ENCODE measurements around the gene DIO3.
"Not testable (repeated sequence)": the region's sequence is repeated elsewhere in the genome, so short reads cannot be mapped to it uniquely, and the experiment has no call there.

Gene DIO3

DNA sequence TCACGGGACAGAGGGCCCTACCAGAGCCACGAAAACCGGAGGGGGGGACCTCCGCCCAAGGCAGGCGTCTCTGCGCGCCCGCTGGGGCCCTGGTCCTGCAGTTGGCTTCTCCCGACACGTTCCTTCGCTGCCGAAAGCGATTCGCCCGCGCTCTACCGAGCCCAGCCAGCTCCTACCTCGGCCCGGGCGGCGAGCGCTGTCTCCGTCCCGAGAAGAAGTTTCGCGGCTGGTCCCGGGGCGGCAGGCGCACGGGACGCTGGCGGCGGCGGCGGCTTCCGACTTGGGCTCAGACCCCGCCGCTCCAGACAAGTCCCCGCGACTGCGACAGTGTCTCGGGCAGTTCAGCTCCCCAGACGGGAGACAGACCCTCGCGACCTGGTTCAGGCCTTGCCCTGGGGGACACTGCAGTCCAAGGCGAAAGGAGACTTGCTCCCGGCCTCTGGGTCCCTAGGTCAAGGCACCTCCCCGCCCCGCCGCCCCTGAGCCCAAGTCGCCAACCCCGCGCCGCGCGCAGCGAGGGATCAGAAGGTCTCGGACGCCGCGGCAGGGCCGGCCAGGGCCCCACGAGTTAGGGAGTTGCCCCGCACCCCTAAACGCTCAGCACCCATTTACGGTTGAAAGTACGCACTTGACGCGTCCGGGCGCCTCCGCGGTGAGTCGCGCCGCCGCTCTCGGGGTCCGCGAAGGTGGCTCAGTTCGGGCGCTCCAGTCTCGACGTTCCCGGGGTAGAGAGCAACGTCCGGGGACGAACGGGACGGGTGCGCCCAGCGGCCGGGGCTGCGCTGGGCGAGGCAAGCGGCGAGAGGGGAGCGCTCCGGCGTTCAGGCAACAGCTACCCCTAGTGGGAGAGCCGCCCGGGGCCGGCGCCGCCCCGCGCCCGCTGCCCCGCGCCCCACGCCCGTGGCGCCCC lies 1.4 kb upstream of the DIO3 start:
- no peak for DNase-seq

GRCh38 chr14:101560534-101561113 lies 671 bp upstream of the DIO3 start:
- no peak for DNase-seq

DNA sequence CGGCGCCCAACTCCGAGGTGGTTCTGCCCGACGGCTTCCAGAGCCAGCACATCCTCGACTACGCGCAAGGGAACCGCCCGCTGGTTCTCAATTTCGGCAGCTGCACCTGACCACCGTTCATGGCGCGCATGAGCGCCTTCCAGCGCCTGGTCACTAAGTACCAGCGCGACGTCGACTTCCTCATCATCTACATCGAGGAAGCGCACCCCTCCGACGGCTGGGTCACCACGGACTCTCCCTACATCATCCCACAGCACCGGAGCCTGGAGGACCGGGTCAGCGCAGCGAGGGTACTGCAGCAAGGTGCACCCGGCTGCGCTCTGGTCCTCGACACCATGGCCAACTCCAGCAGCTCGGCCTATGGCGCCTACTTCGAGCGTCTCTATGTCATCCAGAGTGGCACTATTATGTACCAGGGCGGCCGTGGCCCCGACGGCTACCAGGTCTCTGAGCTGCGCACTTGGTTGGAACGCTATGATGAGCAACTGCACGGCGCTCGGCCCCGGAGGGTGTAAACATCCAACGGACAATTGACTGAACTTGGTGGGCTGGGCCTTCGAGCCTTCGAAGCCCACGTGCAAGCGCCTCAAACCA lies 699 bp downstream of the DIO3 start:
- DNase-seq, result no peak

DNA sequence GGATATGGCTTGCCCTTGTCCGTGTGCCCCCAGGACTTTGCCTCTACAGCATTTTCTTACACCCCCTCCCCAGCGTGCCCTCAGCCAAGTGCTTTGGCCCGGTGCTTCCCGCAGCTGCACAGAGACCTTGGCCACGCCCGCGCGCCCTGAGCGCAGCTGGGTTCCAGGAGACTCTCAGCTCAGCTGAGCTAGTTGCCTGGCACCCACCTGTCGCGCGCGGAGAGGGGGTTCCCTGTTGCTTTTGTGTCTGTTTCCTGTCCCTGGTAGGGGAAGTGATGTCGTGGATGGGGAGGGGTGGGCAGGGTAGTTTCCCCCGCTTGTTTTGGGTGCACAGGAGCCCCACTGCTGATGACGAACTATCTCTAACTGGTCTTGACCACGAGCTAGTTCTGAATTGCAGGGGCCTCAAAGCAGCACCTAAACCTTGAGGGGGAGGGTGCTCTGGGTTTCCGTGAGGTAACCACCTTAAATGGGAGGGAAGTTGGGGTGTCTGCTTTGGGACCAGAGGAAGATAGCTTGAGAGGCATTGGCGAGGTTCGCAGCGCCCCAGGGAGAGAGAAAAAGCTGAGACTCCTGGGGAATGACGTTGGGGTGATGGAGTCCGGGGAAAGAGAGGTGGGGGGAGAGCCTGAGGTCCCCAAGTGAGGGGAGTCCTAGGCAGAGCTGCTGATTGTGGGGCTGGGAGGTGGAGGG lies 1.5 kb downstream of the DIO3 start:
- no peak for DNase-seq

- no peak for DNase-seq
Observed at GRCh38 chr14:101563352-101563653, 2.0 kb downstream of the DIO3 start.

DNA sequence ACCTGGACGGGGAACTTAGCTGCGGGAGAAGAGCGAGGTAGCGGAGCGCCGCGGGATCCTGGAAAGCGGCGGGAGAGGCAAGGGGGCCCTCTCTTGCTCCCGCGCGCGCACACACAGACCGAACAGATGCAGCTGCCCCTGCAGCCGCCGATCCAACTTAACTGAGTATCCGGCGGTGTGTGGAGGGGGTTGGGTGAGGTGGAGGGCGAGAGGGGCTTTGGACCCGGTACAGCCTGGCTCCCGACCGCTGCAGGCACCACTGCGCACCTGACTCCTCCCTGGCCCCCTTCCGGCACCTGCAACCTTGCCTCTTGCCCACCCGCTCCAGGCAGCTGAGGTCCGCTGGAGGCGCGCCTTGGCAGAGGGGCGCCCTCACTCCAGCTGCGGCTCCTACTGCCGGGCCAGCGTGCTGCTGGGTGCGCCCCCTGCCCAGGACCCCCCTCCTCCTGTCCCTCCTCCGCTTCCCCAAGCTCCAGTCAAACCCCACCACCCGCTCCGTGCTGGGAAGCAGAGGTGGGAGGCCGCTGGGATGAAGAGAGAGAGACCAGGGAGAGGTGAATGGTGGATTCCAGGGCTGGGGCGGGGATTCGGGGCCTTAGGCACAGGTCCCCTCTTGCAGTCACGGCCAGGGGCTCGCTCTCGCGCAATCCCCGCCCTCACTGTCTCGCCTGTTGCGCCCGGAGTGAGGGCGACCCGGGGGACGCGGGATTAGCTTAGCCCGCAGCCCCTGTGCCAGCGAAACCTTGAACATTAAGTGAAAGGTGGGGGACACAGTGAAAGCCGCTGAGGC lies 2.6 kb downstream of the DIO3 start:
- no peak for DNase-seq

DNA sequence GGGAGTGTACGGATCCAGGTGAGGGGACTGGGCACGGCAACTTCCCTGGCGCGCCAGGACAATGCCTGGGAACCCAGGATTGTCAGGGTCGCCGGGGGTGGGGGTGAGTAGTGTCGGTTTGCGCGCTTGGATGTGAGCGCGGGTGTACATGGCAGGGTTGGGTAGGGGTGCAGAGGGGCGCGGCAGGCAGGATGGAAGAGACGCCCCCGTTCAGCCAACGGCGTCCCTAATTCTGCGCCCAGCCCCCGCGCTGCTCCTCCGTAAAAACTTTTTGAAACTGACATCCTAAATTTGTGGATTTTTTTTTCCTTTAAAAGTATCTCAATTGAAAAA lies 3.1 kb downstream of the DIO3 start:
- DNase-seq, result no peak

DNA sequence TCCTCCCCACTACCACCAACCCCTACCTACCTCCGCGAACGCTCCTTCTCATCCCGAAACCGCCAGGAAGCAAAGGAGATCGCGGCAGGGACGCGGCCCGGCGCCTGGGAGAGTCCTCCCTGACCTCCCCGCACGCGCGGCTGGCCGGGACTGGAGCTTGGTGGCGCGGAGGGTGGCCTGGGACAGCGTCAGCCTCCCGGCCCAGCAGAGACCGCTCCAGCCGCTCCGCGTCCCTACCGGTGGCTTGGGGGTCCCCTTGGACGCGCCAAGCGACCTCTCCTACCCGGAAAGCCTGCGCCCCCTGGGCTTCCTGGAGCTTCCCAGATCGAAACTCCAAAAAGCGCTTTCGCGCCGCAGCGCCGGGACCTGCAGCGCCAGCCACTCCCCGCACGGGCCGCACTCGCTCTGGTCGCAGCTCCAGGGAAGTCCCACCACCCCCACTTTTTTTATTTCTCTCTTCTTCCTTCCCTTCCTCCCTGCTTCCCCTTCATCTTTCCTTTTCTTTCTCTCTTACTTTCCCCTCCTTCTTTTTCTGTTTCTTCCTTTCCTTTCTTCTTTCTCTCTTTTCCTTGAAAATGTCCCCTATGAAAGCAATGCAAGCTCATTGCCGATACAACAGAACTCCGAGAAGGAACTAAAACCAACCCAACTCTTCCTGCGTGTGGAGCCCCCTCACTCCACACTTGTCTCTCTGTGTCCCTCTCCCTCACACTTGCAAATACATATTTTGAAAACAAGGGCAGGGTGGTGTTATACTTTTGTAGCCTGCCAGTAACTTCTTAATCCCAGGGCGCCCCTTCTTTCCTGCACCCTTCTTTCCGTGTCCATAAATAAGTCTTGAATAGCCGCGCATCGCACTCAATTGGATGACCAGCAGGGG lies 3.8 kb downstream of the DIO3 start:
- no peak for DNase-seq

DNA sequence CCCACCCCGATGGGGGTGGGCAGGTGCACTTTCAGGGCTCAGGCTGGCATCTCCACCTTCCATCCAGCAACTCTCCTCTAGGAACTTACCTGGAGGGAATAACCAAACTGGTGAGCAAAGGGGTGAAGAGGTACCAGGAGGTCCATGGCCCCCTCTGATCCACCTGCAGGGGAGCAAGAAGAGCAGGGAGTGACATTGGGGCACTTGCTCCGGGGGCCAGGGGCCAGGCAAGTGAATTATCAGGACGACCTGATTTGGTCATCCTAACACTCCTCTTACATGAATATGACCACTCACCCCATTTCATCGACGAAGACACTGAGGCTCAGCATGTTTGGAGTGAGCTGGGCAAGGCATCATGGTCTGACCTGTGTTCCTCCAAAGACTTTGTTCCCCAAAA lies 6.0 kb downstream of the DIO3 start:
- DNase-seq, result no peak

DNA sequence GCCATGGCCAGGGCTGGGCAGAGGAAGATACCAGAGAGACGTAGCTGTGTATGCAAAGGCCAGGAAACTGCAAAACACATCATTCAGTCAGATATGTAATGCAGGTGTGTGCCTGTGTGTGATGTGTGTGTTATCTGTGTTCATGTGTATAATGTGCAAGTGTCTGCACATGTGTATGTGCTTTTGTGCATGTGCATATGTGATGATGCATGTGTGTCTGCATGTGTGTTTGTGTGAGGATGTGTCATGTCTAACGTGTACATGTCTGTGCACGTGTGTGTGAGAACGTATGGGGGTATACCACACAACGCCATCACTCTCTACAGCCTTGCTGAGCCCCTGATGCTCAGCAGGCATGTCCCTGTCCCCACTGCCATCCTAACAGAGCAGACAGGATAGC lies 9.7 kb downstream of the DIO3 start:
- no peak for DNase-seq

- DNase-seq, result not testable (repeated sequence)
Observed at GRCh38 chr14:101572526-101572925, 11.2 kb downstream of the DIO3 start.

DNA sequence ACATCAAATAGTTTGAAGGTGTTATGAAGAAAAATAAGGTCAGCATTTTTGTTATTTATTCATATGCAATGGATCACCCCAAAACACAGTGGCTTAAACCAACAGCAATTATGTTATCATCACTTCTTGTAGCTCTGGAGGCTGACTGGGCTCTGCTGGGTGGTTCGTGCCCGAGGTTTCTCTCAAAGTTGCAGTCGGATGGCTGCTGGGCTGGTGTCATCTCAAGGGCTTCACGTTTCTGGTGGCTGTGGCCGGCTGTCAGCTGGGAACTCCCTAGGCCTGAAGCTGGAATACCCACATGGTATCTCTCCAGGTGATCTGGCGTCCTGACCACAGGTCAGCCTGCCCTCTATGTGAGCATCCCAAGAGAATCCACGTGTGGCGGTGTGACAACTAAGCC lies 12.0 kb downstream of the DIO3 start:
- no peak for DNase-seq

GRCh38 chr14:101575581-101575980 lies 14.3 kb downstream of the DIO3 start:
- DNase-seq, result no peak

DNA sequence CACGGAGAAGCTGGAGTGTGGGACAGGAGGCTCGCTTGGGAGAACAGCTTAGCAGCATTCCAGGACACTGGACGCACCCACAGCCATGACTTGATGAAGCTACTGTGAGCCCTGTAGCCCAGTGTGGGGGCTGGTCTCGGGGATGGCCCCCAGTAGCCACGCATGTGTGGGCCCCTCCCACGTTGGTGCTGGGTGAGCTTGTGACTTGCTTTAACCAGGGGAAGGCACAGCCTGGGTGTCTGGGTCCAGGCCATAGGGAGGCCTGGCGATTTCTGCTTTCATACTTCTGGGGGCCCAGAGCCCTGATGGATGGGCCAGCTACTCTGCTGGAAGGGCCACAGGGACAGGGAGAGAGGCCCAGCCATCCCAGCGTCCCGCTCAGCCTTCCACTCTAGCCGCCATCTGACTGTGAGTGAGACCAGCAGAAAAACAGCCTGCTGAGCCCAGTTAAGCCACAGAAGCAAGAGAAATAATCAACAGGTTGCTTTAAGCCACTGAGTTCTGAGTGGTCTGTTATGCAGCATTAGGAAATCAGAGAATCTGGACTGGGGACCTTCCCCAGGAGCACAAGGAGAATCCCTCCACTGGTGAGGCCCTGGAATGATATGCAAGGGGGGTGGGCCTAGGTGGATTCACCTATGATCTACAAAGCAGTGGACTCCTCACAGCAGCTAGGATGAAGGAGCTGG lies 16.1 kb downstream of the DIO3 start:
- DNase-seq, result no peak

DNA sequence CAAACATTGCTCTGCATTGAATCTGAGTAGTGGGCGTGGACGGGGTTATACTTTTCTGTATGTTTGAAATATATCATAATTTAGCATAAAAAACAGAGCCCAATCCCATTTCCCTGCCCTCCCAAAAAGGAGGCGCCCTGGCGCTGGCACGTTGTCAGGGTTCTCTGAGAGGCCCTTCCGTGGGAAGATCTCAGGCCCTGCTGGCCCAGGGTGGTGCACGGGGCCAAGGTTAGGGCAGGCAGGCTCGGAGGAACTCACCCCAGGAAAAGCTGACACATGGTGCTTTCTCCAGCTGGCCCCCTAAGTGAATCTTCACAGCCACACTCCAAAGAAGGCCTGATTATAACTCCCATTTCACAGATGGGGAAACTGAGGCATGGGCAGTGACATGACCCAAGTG lies 17.2 kb downstream of the DIO3 start:
- no peak for DNase-seq

GRCh38 chr14:101579372-101580080 lies 18.2 kb downstream of the DIO3 start:
- DNase-seq, result no peak

GRCh38 chr14:101581806-101582205 lies 20.5 kb downstream of the DIO3 start:
- DNase-seq, result no peak

DNA sequence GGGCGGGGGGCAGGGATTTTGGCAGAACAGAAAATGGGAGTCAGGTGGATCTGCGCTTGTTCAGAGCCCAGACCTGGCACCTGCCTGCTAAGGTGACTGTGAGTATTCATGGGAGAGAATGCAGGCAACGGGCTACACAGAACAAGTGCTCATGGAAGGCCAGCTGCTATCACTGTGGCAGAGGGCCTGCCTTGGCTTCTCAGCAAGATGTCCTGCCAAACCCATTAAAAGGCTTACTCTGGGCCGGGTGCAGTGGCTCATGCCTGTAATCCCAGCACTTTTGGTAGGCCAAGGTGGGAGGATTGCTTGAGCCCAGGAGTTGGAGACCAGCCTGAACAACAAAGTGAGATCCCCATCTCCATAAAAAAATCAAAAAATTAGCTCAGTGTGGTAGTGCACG lies 21.0 kb downstream of the DIO3 start:
- no peak for DNase-seq

DNA sequence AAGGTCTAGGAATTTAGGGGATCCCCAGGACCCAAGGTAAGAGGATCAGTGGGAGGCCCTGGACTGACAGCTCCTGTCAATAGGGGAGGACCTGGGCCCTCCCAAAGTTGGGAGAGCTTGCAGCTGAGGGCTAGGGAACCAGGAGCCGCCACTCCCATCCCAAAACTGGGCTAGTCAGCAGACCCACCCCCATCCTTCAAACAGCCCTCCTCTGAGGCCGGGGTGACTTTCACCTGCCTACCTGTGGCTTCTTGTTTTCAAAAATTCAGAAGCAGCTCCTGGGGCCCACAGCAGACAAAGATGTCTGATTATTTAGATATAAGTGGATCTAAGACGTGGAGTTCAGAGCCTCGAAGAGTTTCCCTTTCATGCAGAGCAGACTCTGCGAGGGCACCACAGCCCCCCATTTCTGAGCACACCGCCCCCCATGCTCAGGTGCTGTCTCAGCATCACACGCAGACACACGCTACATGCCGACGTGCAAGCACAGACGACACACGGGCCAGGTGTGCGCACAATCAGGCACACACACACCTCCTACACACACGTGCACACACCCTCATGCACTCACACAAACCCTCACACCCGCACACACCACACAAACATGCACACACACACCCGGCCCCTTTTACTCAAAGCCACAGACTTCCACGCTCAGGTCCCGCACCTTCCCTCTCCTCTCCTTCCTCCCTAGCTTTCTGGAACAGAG lies 21.9 kb downstream of the DIO3 start:
- DNase-seq, result no peak

DNA sequence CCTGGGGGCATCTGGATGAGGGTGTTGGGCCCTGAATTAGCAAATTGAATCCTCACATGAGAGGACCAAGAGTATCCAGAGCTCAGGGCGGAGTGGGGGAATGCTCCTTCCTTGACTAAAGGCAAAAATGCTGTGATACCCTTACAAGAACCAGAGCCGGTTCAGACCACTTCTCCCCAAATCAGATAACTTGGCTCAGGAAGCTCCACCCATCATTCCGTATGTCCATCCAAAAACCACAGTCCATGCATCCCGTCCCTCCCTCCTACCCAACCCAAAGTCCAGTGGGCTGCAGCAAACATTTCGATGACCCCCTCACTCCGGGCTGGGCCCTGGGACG lies 22.4 kb downstream of the DIO3 start:
- no peak for DNase-seq
